Fibroblast of pulmonary artery (primary cell): ENCODE measurements around the gene RAD52.

Experiments used
- DNase-seq: peaks from one replicate; pipeline ENCODE4 v3.0.0-alpha.2; 2010; ENCODE audit warnings: low read depth
- H3K4me3 ChIP-seq: replicated peaks from 2 replicates; pipeline ENCODE4 v1.5.1; 2011; ENCODE audit warnings: low read depth, mild to moderate bottlenecking, control low read depth, low read length, moderate library complexity
- CTCF ChIP-seq: IDR thresholded peaks from 2 replicates; pipeline ENCODE4 v1.5.1; 2011; ENCODE audit warnings: mild to moderate bottlenecking, control low read depth, low read length, inconsistent platforms; ENCODE audit errors: missing control alignments

The RAD52 gene

GRCh38 chr12:968545-968944 lies 19.1 kb upstream of the RAD52 start:
- no peak for TF ChIP-seq CTCF
- no peak for DNase-seq
- H3K4me3 ChIP-seq = no peak overlapping the region

DNA sequence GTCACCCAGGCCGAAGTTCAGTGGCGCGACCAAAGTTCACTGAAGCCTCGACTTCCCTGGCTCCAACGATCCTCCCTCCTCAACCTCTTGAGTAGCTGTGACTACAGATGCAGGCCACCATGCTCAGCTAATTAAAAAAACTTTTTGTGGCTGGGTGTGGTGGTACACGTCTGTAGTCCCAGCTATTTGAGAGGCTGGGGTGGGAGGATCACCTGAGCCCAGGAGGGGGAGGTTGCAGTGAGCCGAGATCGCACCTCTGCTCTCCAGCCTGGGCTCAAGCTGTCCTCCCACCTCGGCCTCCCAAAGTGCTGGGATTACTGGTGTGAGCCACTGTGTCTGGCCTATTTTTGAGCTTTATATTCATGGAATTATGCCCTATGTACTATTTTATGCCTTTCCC lies 18.1 kb upstream of the RAD52 start:
- no peak for TF ChIP-seq CTCF
- H3K4me3 ChIP-seq = no peak overlapping the region
- no peak for DNase-seq

DNA sequence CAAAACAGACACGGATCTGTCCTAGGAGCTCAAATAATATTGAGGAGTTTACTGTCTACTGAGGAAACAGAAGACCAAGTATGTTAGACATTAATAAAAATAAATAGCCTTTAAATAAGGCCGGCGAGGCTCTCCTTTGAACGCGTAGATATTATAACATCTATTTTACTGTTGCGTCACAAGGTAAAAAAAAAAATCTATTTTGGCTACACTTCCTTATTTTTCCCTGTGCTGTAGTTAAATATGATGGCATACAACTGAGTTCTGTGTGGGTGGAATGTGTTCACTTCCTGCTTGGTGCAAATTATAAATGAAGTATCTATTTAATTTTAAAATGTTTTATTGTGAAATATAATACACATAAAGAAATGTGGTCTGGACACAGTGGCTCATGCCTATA lies 17.2 kb upstream of the RAD52 start:
- no peak overlapping the region for H3K4me3 ChIP-seq
- DNase-seq = no peak
- no peak for TF ChIP-seq CTCF

DNA sequence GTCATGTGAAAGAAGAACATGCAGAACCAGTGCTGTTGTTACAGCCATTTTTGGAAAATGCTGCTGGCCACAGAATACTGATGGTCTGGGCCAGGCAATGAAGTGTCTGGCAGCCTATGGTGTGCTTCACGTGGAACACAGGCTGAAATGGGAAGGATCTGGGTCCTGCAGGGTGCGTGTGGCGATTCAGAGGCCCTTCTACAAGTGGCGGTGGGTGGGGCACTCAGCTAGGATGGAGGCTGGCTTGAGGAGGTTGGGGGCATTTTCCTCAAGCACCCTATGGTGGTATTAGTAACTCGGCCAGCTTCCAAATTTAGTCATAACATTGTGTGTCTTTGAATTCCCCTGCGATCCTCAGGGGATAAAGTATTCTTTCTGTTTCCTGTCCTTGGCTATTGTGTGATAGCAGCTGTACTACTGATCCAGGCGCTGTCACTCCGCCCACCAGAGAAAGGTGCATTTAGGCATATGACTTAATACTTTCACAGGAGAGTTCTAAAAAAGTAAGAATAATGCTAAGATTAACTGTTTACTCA lies 9.2 kb upstream of the RAD52 start:
- H3K4me3 ChIP-seq = no peak overlapping the region
- no peak for TF ChIP-seq CTCF
- peak; percentile 58 for DNase-seq

GRCh38 chr12:955939-956338 lies 6.4 kb upstream of the RAD52 start:
- DNase-seq = no peak
- TF ChIP-seq CTCF = no peak
- no peak overlapping the region for H3K4me3 ChIP-seq

DNA sequence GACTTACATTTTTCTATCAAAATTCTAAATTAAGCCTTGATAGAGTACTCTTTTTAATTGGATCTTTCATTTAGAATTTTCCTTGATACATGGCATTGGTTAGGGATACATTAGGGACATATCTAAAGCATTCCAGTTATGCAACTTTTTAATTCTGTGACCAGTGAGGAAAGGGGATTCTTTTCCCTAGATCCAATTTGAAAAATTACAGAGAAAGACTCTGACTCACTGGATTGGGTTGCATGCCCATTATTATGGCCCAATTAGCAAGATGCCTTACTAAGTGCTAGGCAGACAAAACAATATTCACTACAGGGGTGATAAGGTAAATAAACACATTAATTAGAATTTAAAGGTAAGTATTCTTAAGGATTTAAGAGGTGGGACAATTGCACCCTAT lies 5.2 kb upstream of the RAD52 start:
- TF ChIP-seq CTCF = no peak
- no peak overlapping the region for H3K4me3 ChIP-seq
- no peak for DNase-seq

- no peak overlapping the region for H3K4me3 ChIP-seq
- peak; percentile 46 for DNase-seq
- no peak for TF ChIP-seq CTCF
Observed at GRCh38 chr12:953776-954175, 4.3 kb upstream of the RAD52 start.
